Effector memory CD4-positive, alpha-beta T cell (primary cell): ENCODE measurements around the gene DYRK1A.
"Not testable (repeated sequence)": the region's sequence is repeated elsewhere in the genome, so short reads cannot be mapped to it uniquely, and the experiment has no call there.

Source experiments
- DNase-seq, 3 donors: peaks; one replicate each; pipeline ENCODE4 v3.0.0-alpha.2; 2020
- H3K27ac ChIP-seq: 2 replicates; pipeline ENCODE4 v1.7.0; 2013; ENCODE audit warnings: mild to moderate bottlenecking, low read length, moderate library complexity; ENCODE audit not compliant: insufficient read depth, poor library complexity, severe bottlenecking
- H3K27me3 ChIP-seq: replicated peaks from 2 replicates; pipeline ENCODE4 v1.7.0; 2013; ENCODE audit warnings: mild to moderate bottlenecking, low read length; ENCODE audit not compliant: insufficient read depth, control insufficient read depth, poor library complexity, severe bottlenecking
- H3K36me3 ChIP-seq: 2 replicates; pipeline ENCODE4 v1.7.0; 2013; ENCODE audit warnings: mild to moderate bottlenecking, low read length, moderate library complexity; ENCODE audit not compliant: control insufficient read depth, insufficient read depth
- H3K4me1 ChIP-seq: 2 replicates; pipeline ENCODE4 v1.7.0; 2013; ENCODE audit warnings: low read length, mild to moderate bottlenecking; ENCODE audit not compliant: control insufficient read depth, insufficient read depth, poor library complexity, severe bottlenecking
- H3K4me3 ChIP-seq: 2 replicates; pipeline ENCODE4 v1.7.0; 2013; ENCODE audit warnings: low read length, low read depth, mild to moderate bottlenecking; ENCODE audit not compliant: insufficient read depth, poor library complexity, severe bottlenecking
- H3K9me3 ChIP-seq: 2 replicates; pipeline ENCODE4 v1.7.0; 2013; ENCODE audit warnings: mild to moderate bottlenecking, low read length, moderate library complexity; ENCODE audit not compliant: control insufficient read depth

The DYRK1A gene

DNA sequence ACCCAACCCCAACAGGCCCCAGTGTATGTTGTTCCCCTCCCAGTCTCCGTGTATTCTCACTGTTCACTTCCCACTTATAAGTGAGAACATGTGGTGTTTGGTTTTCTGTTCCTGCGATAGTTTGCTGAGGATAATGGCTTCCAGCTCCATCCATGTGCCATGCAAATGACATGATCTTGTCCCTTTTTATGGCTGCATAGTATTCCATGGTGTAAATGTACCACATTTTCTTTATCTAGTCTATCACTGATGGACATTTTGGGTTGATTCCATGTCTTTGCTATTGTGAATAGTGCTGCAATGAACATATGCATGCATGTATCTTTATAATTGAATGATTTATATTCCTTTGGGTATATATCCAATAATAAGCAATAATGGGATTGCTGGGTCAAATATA is 174.6 kb downstream of the DYRK1A start:
- not testable (repeated sequence) for H3K4me3 ChIP-seq, H3K36me3 ChIP-seq, H3K4me1 ChIP-seq, DNase-seq, H3K9me3 ChIP-seq, H3K27ac ChIP-seq, H3K27me3 ChIP-seq

DNA sequence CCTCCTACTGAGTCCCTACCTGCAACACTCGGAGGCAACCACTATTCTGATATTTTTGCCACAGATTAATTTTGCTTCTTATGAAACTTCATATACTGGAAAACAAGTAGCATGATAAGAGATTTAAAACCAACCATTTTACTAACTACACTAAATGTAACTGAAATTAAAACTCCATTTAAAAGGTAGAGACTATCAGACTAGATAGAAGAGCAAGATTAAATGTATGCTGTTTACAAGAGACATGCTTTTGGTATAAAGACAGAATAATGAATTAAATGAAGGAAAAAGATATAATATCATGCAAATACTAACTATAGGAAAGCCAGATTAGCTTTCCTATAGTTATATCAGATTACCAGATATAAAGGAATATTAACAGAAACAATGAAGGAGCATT is 175.9 kb downstream of the DYRK1A start:
- no peaks in the 10 kb centered on the region for H3K9me3 ChIP-seq
- no peaks in the 10 kb centered on the region for H3K36me3 ChIP-seq
- no peaks in the 10 kb centered on the region for H3K27me3 ChIP-seq
- H3K4me1 ChIP-seq: no peaks in the 10 kb centered on the region
- H3K27ac ChIP-seq: no peak overlapping the region
- DNase-seq: no peak
- H3K4me3 ChIP-seq: no peak overlapping the region

DNA sequence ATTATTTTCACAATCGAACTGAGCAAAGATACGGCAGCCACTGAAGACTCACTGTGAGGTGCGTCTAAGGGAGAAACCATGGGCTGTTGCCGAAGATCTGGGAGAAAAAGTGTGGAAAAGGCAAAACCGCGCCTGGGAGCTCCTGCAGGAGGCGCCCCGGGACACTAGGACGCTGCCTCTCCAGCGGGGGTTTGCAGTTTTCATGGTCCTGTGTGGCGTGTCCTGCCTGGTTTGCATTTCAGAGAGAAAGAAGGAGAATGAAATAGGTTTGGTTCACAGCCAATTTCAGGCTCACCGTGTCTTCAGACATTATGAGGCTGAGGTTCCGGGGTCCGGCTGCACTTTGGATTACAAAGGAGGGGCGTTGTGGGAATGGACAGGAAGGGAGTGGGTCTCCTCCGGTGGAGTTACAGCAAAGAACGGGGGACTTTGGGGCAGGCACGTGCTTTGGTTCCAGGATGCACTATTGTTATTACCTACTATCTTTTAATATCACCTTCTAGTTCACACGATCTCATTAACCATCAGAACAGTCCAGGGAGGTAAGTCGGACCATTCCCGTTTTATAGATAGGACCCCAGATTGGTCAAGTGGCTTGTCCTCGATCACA is 179.8 kb downstream of the DYRK1A start:
- Histone ChIP-seq H3K9me3 (no peaks in the 10 kb centered on the region), H3K27me3 (no peaks in the 10 kb centered on the region), H3K4me3 (no peak overlapping the region), H3K4me1 (no peaks in the 10 kb centered on the region), H3K36me3 (no peaks in the 10 kb centered on the region), H3K27ac (no peak overlapping the region)
- DNase-seq: no peak

DNA sequence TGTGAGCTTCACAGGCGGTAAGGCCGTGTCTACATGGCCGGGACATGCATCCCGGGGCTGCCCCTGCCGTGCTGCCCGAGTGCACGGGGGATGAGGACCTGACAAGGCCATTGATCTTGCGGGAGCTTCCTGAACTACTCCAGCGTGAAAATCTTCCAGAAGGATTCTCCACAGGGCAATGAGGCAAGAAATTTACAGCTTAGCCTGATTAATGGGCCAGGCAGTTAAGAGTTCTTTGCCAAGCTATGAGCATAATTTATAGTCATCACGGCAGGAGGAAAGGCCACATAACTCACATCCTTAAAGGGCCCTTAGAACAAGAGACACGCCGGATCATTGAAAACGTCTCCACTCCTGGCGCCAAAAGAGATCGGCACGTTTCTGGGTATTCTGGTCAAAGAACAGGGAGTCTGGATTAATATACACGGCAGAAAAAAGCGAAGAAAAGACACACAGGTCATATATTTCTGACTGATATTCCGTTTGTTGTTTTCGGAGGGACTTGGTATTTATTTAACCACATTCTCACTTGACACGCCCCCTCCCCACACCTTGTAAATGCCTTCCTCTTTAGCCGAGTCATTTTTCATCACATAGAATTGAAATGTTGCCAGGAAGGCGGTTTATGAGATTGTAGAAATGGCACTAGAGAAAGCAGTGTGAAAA is 180.5 kb downstream of the DYRK1A start:
- H3K4me1 ChIP-seq: no peaks in the 10 kb centered on the region
- no peaks in the 10 kb centered on the region for H3K9me3 ChIP-seq
- H3K27ac ChIP-seq: no peak overlapping the region
- no peaks in the 10 kb centered on the region for H3K27me3 ChIP-seq
- H3K36me3 ChIP-seq: no peaks in the 10 kb centered on the region
- H3K4me3 ChIP-seq: no peak overlapping the region
- no peak for DNase-seq

DNA sequence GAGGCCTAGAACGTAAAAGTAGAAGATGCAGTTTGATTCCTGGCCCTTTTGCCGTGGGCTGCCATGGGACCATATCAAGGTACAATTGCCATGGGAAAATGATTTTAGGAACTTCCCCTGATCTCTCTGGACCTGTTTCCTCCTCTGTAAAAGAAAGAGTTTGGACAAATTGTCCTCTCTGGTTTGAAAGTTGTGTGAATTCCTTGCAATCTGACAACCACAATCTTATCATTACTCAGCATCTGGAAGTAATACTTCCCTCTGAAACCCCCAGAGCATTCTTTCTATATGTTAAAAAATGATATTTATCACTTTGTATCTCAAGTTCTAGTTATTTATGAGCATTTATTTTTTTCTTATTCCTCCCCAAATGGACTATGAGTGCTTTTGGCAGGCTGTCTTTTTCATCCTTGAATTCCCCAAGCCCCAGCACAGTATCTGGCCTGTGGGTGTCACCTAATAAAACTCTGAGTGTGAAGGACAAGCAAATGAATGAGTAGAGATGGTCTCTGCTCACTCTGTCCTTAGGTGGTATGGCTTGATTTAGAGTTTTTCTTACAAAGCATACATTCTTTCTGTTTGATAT is 181.1 kb downstream of the DYRK1A start:
- Histone ChIP-seq H3K9me3 (no peaks in the 10 kb centered on the region), H3K4me3 (no peak overlapping the region), H3K36me3 (no peaks in the 10 kb centered on the region), H3K4me1 (no peaks in the 10 kb centered on the region), H3K27ac (no peak overlapping the region), H3K27me3 (no peaks in the 10 kb centered on the region)
- DNase-seq: no peak

DNA sequence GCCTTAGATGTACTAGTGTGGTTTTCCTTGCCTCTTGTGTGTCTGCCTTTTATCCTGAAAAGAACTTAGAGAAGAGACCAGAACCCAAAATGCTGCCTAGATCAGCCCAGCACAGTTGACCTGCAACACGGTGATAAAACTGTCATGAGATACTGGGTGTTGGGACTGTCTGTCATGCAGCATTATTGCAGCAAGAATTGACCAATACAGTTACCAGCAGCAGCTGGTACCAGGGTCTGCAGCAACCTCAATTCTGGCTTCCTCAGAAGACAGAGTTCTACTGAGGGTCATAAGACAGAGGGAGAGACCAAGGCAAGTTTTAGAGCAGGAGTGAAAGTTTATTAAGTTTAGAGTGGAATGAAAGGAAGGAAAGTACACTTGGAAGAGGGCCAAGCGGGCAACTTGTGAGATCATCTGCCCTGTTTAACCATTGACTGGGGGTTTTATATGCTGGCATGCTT is 182.0 kb downstream of the DYRK1A start:
- Histone ChIP-seq H3K4me3 (no peak overlapping the region), H3K9me3 (no peaks in the 10 kb centered on the region), H3K4me1 (no peaks in the 10 kb centered on the region), H3K27me3 (no peaks in the 10 kb centered on the region), H3K27ac (no peak overlapping the region), H3K36me3 (no peaks in the 10 kb centered on the region)
- DNase-seq: no peak

DNA sequence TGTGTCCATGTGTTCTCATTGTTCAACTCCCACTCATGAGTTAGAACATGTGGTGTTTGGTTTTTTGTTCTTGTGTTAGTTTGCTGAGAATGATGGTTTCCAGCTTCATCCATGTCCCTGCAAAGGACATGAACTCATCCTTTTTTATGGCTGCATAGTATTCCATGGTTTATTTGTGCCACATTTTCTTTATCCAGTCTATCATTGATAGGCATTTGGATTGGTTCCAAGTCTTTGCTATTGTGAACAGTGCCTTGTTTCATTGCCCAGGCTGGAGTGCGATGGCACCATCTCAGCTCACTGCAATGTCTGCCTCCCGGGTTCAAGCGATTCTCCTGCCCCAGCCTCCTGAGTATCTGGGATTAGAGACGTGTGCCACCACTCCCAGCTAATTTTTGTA is 183.2 kb downstream of the DYRK1A start:
- not testable (repeated sequence) for H3K9me3 ChIP-seq, H3K27ac ChIP-seq, H3K4me3 ChIP-seq, H3K4me1 ChIP-seq, H3K36me3 ChIP-seq, DNase-seq, H3K27me3 ChIP-seq

DNA sequence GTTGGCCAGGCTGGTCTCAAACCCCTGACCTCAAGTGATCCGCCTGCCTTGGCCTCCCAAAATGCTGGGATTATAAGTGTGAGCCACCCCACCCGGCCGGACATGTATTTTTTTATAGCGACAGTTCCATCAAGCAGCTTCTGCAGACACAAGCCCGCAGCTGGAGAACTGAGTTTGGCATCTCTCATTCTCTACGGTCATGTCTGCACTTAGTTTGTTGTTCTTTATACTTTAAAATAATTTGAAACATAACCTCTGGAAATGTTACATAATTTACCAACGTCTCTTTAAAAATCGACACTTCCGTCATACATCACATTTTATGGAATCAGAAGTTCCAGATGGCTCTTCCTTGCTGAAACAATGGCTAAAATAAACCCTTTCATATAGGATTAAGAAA is 183.6 kb downstream of the DYRK1A start:
- H3K27ac ChIP-seq: no peak overlapping the region

DNA sequence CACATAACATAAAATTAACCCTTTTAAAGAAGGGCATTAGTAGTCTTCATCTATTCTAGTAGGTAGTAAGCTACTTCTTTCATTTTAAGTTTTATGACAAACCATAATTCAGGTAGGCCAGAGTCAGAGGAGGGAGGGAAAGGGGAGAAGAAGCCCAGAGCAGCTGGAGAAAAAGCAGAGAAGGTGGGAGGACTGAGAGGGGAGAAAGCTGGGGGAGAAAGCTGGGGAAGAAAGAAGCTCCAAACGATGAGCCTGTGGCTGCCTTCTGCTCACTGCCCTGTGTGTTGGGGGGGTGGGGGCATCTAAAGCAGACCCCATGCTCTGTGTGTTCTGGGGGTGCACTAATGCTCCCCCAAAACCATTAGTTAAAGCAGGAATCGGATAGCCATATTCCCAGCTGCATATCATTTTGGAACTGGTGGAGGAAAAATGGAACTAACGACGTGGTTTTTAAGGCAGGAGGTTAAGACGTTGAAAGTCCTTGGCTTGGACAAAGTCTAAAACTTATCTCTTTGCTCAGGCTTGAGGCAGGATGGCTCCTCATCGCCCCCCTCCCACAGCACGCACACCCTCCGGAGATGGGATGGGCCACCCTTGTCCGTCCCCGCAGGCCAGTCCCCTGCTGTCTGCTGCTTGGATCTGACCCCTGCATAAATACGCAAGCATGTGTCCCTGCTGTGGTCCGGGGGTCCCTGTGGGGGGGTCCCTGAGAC is 184.2 kb downstream of the DYRK1A start:
- Histone ChIP-seq H3K36me3 (no peaks in the 10 kb centered on the region), H3K4me3 (no peak overlapping the region), H3K4me1 (no peaks in the 10 kb centered on the region), H3K9me3 (no peaks in the 10 kb centered on the region), H3K27ac (no peak overlapping the region), H3K27me3 (no peaks in the 10 kb centered on the region)
- no peak for DNase-seq

More for the DNA sequence above, 183.6 kb downstream of the DYRK1A start:
- H3K36me3 ChIP-seq: no peaks in the 10 kb centered on the region
- no peaks in the 10 kb centered on the region for H3K9me3 ChIP-seq
- no peaks in the 10 kb centered on the region for H3K4me1 ChIP-seq
- H3K27me3 ChIP-seq: no peaks in the 10 kb centered on the region
- H3K4me3 ChIP-seq: no peak overlapping the region
- no peak for DNase-seq
